Fibroblast of lung (primary cell): ENCODE results near the gene TEAD3. TPM values are rescaled to one million over a fixed set of nuclear protein-coding genes. Genes with fewer than 3 reads are reported as not detected.
A peak's percentile ranks its signal among the peaks of the same experiment; 100 is the strongest.

Experiments used
- DNase-seq, 2 donors: peaks; one replicate each; pipeline versions ENCODE4 v3.0.0 to v3.0.0-alpha.2; 2010; ENCODE audit warnings: low read depth in 2 of 2
- H2AFZ ChIP-seq: 2 replicates; pipeline ENCODE4 v1.5.1; 2012; ENCODE audit warnings: low read length, control low read depth, inconsistent platforms
- H3K27ac ChIP-seq: 2 replicates; pipeline ENCODE4 v1.5.1; 2011; ENCODE audit warnings: low read length, control low read depth; ENCODE audit not compliant: insufficient read depth
- H3K27me3 ChIP-seq: 2 replicates; pipeline ENCODE4 v1.5.1; 2011; ENCODE audit warnings: mild to moderate bottlenecking, low read length; ENCODE audit not compliant: control insufficient read depth, insufficient read depth
- H3K36me3 ChIP-seq: 2 replicates; pipeline ENCODE4 v1.5.1; 2011; ENCODE audit warnings: low read length; ENCODE audit not compliant: control insufficient read depth, insufficient read depth
- H3K4me1 ChIP-seq: 2 replicates; pipeline ENCODE4 v1.5.1; 2011; ENCODE audit warnings: low read length; ENCODE audit not compliant: control insufficient read depth, insufficient read depth; ENCODE audit errors: extremely low read depth
- H3K4me2 ChIP-seq: 2 replicates; pipeline ENCODE4 v1.5.1; 2011; ENCODE audit warnings: low read length, control low read depth; ENCODE audit not compliant: insufficient read depth; ENCODE audit errors: extremely low read depth
- H3K4me3 ChIP-seq, 4 experiments: fragments of 200-600 bp in 1 of 4; sonication (generic) in 1 of 4; replicated peaks in 1 of 4; 2 replicates each; pipeline ENCODE4 v1.5.1; 2011 to 2016; ENCODE audit warnings: low read length in 4 of 4, low read depth in 3 of 4, mild to moderate bottlenecking in 3 of 4, control low read depth in 2 of 4, inconsistent platforms in 1 of 4, mixed read lengths in 1 of 4; ENCODE audit not compliant: insufficient read depth in 1 of 4; ENCODE audit errors: control extremely low read depth in 1 of 4
- H3K79me2 ChIP-seq: 2 replicates; pipeline ENCODE4 v1.5.1; 2012; ENCODE audit warnings: mild to moderate bottlenecking, low read length, inconsistent platforms; ENCODE audit not compliant: control insufficient read depth, insufficient read depth
- H3K9ac ChIP-seq: 2 replicates; pipeline ENCODE4 v1.5.1; 2011; ENCODE audit warnings: mild to moderate bottlenecking, low read length, control low read depth; ENCODE audit not compliant: insufficient read depth
- H3K9me3 ChIP-seq: 2 replicates; pipeline ENCODE4 v1.5.1; 2012; ENCODE audit warnings: low read depth, low read length; ENCODE audit not compliant: control insufficient read depth, insufficient read depth
- H4K20me1 ChIP-seq: 2 replicates; pipeline ENCODE4 v1.5.1; 2011; ENCODE audit warnings: low read length; ENCODE audit not compliant: control insufficient read depth, insufficient read depth; ENCODE audit errors: extremely low read depth
- CTCF ChIP-seq, 2 donors: IDR thresholded peaks in 1 of 2; conservative IDR thresholded peaks in 1 of 2; 1 replicate in 1 of 2; 2 replicates in 1 of 2; pipeline ENCODE4 v1.5.1; 2011 to 2012; ENCODE audit warnings: low read length in 2 of 2, control low read depth in 1 of 2, inconsistent platforms in 1 of 2, low read depth in 1 of 2, mild to moderate bottlenecking in 1 of 2
- EZH2 ChIP-seq: IDR thresholded peaks from 2 replicates; pipeline ENCODE4 v1.5.1; 2012; ENCODE audit warnings: low read length, control low read depth, mild to moderate bottlenecking; ENCODE audit errors: missing control alignments
- polyA plus RNA-seq, 2 donors: library from polyadenylated mRNA; depleted of rRNA in 1 of 2; stranded (reverse) in 1 of 2; unstranded in 1 of 2; fragments of >200 nt; gene quantifications; 2 replicates each; pipeline ENCODE4 v1.2.1, GENCODE V29; 2011 to 2012; ENCODE audit warnings: missing spikeins in 1 of 2
- total RNA-seq: library from RNA; depleted of rRNA; stranded (reverse); fragments of >200 nt; gene quantifications from 2 replicates; pipeline ENCODE4 v1.2.1, GENCODE V29; 2014

Gene TEAD3
- total and polyA plus RNA-seq, 2 donors (not counting 1 experiment from before 2014, with no cell fraction given), result 9.6 to 26.7 TPM

GRCh38 chr6:35451354-35452182, 45.3 kb downstream of the TEAD3 start:
- peak overlapping the region; percentile 68 for H2AFZ ChIP-seq
- TF ChIP-seq CTCF (conservative IDR thresholded peaks at IDR 0.05 in 1 of 2, IDR thresholded peaks at IDR 0.05 in 1 of 2; ENCODE audit: low read depth in 1 of 2, low read length in 2 of 2) (no peak), EZH2 (no peak)
- peak overlapping the region in 3 of 4 experiments; percentile 41 to 69 (median 45) for H3K4me3 ChIP-seq
- DNase-seq, result no peak
- H3K27ac ChIP-seq, result no peak overlapping the region
- H3K9me3 ChIP-seq, result no peaks in the 10 kb centered on the region
- H3K79me2 ChIP-seq, result no peaks in the 10 kb centered on the region
- H3K9ac ChIP-seq, result no peak overlapping the region
- no peaks in the 10 kb centered on the region for H3K36me3 ChIP-seq
- H3K4me1 ChIP-seq, result peaks cover 2% of the 10 kb centered on the region
- H4K20me1 ChIP-seq, result no peaks in the 10 kb centered on the region
- H3K4me2 ChIP-seq, result peak overlapping the region; percentile 81
- H3K27me3 ChIP-seq, result no peaks in the 10 kb centered on the region

- Histone ChIP-seq H3K27me3 (no peaks in the 10 kb centered on the region), H3K79me2 (no peaks in the 10 kb centered on the region), H2AFZ (no peak overlapping the region)
Observed at GRCh38 chr6:35449287-35449881, 47.5 kb downstream of the TEAD3 start.

More at GRCh38 chr6:35449287-35449881, 47.5 kb downstream of the TEAD3 start:
- Histone ChIP-seq H3K9me3 (no peaks in the 10 kb centered on the region), H3K9ac (no peak overlapping the region), H3K27ac (no peak overlapping the region), H4K20me1 (no peaks in the 10 kb centered on the region), H3K4me1 (peaks cover 2% of the 10 kb centered on the region), H3K36me3 (no peaks in the 10 kb centered on the region), H3K4me2 (no peak overlapping the region), H3K4me3 (no peak overlapping the region)
- DNase-seq, result peak; percentile 52 to 79
- TF ChIP-seq CTCF (conservative IDR thresholded peaks at IDR 0.05 in 1 of 2, IDR thresholded peaks at IDR 0.05 in 1 of 2; ENCODE audit: low read depth in 1 of 2, low read length in 2 of 2) (peak; percentile 60 to 62), EZH2 (no peak)
